ENCODE results near the gene TEAD4.

GRCh38 chr12:2919249-2919648 is 39.9 kb upstream of the TEAD4 start:
- TF ChIP-seq POLR2A (IDR thresholded peaks at IDR 0.05) (no peak), CTCF (IDR thresholded peaks at IDR 0.05) (no peak)
